ENCODE data around the gene EFHC2. TPM values are rescaled to one million over a fixed set of nuclear protein-coding genes. Genes with fewer than 3 reads are reported as not detected.

EFHC2 gene
- total and polyA plus RNA-seq, 4 donors: 0.08 to 0.56 TPM; not detected in 2

DNA sequence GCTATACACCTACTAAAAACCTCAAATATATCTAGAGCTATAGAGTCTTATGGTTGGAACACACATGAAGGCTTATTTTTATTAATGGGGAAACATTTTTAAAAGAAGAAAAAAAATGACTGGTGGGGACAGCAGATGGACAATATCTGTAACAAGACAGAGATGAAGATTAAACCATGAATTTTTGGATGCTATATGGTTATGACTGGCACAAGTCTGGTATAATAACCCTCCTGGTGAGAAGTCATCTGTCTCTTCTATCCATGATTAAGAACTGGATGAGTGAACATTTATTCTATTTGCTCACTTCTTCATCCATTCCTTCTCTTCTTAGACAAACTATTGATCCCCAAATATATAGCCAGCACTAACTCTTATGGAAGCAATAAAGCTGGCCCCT is 104.4 kb downstream of the EFHC2 start:
- TF ChIP-seq, protein P1, sequence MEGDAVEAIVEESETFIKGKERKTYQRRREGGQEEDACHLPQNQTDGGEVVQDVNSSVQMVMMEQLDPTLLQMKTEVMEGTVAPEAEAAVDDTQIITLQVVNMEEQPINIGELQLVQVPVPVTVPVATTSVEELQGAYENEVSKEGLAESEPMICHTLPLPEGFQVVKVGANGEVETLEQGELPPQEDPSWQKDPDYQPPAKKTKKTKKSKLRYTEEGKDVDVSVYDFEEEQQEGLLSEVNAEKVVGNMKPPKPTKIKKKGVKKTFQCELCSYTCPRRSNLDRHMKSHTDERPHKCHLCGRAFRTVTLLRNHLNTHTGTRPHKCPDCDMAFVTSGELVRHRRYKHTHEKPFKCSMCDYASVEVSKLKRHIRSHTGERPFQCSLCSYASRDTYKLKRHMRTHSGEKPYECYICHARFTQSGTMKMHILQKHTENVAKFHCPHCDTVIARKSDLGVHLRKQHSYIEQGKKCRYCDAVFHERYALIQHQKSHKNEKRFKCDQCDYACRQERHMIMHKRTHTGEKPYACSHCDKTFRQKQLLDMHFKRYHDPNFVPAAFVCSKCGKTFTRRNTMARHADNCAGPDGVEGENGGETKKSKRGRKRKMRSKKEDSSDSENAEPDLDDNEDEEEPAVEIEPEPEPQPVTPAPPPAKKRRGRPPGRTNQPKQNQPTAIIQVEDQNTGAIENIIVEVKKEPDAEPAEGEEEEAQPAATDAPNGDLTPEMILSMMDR (IDR thresholded peaks at IDR 0.05; ENCODE audit: low read depth, low read length, missing input control): no peak
- TF ChIP-seq RAD21 (IDR thresholded peaks at IDR 0.05) (no peak), YY1 (IDR thresholded peaks at IDR 0.05) (no peak), TAF1 (conservative IDR thresholded peaks at IDR 0.05) (no peak), NR2F2 (IDR thresholded peaks at IDR 0.05) (no peak), EGR1 (IDR thresholded peaks at IDR 0.05; ENCODE audit: low read depth in 2 of 2) (no peak), FOXA1 (IDR thresholded peaks at IDR 0.05) (no peak), SP1 (IDR thresholded peaks at IDR 0.05) (no peak), JUND (IDR thresholded peaks at IDR 0.05) (no peak), HNF4G (IDR thresholded peaks at IDR 0.05) (no peak), RXRA (IDR thresholded peaks at IDR 0.05) (no peak), GABPA (IDR thresholded peaks at IDR 0.05 in 1 of 2, conservative IDR thresholded peaks at IDR 0.05 in 1 of 2) (no peak), HNF4A (conservative IDR thresholded peaks at IDR 0.05) (no peak), FOXA2 (IDR thresholded peaks at IDR 0.05) (no peak)
- TF ChIP-seq, protein P2, sequence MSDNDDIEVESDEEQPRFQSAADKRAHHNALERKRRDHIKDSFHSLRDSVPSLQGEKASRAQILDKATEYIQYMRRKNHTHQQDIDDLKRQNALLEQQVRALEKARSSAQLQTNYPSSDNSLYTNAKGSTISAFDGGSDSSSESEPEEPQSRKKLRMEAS (IDR thresholded peaks at IDR 0.05): no peak
- TF ChIP-seq, protein P3, sequence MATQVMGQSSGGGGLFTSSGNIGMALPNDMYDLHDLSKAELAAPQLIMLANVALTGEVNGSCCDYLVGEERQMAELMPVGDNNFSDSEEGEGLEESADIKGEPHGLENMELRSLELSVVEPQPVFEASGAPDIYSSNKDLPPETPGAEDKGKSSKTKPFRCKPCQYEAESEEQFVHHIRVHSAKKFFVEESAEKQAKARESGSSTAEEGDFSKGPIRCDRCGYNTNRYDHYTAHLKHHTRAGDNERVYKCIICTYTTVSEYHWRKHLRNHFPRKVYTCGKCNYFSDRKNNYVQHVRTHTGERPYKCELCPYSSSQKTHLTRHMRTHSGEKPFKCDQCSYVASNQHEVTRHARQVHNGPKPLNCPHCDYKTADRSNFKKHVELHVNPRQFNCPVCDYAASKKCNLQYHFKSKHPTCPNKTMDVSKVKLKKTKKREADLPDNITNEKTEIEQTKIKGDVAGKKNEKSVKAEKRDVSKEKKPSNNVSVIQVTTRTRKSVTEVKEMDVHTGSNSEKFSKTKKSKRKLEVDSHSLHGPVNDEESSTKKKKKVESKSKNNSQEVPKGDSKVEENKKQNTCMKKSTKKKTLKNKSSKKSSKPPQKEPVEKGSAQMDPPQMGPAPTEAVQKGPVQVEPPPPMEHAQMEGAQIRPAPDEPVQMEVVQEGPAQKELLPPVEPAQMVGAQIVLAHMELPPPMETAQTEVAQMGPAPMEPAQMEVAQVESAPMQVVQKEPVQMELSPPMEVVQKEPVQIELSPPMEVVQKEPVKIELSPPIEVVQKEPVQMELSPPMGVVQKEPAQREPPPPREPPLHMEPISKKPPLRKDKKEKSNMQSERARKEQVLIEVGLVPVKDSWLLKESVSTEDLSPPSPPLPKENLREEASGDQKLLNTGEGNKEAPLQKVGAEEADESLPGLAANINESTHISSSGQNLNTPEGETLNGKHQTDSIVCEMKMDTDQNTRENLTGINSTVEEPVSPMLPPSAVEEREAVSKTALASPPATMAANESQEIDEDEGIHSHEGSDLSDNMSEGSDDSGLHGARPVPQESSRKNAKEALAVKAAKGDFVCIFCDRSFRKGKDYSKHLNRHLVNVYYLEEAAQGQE (IDR thresholded peaks at IDR 0.05): no peak
- TF ChIP-seq, protein P4, sequence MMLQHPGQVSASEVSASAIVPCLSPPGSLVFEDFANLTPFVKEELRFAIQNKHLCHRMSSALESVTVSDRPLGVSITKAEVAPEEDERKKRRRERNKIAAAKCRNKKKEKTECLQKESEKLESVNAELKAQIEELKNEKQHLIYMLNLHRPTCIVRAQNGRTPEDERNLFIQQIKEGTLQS (IDR thresholded peaks at IDR 0.05): no peak
- TF ChIP-seq, protein P5, sequence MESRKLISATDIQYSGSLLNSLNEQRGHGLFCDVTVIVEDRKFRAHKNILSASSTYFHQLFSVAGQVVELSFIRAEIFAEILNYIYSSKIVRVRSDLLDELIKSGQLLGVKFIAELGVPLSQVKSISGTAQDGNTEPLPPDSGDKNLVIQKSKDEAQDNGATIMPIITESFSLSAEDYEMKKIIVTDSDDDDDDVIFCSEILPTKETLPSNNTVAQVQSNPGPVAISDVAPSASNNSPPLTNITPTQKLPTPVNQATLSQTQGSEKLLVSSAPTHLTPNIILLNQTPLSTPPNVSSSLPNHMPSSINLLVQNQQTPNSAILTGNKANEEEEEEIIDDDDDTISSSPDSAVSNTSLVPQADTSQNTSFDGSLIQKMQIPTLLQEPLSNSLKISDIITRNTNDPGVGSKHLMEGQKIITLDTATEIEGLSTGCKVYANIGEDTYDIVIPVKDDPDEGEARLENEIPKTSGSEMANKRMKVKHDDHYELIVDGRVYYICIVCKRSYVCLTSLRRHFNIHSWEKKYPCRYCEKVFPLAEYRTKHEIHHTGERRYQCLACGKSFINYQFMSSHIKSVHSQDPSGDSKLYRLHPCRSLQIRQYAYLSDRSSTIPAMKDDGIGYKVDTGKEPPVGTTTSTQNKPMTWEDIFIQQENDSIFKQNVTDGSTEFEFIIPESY (IDR thresholded peaks at IDR 0.05): no peak
- DNase-seq (ENCODE audit: low spot score): no peak
- no peaks in the 10 kb centered on the region for H3K9me3 ChIP-seq (ENCODE audit: control insufficient read depth in 4 of 4, low read length in 3 of 4)

More for the DNA sequence above, 104.4 kb downstream of the EFHC2 start:
- no peaks in the 10 kb centered on the region for H3K27me3 ChIP-seq (ENCODE audit: control insufficient read depth in 4 of 4, insufficient read depth in 4 of 4, low read length in 3 of 4)
- no peak overlapping the region for H3K4me3 ChIP-seq (ENCODE audit: low read depth in 1 of 3, low read length in 3 of 3)
- no peaks in the 10 kb centered on the region for H3K4me1 ChIP-seq (ENCODE audit: control insufficient read depth in 4 of 4, insufficient read depth in 4 of 4, low read length in 3 of 4)
- H3K27ac ChIP-seq (ENCODE audit: low read depth in 1 of 2, low read length in 2 of 2): no peak overlapping the region
- H3K9ac ChIP-seq (ENCODE audit: low read depth in 1 of 2, low read length in 2 of 2): no peak overlapping the region
- H3K36me3 ChIP-seq (ENCODE audit: control insufficient read depth in 4 of 4, insufficient read depth in 3 of 4, low read depth in 1 of 4, low read length in 3 of 4): no peaks in the 10 kb centered on the region

All from liver (tissue), 9 donors.